HCEC 1CT (cell line): Measurements from ENCODE around the gene SLC35B4.

Experiments used
- DNase-seq: peaks from one replicate; pipeline ENCODE4 v3.0.0-alpha.2; 2017

The SLC35B4 gene

DNA sequence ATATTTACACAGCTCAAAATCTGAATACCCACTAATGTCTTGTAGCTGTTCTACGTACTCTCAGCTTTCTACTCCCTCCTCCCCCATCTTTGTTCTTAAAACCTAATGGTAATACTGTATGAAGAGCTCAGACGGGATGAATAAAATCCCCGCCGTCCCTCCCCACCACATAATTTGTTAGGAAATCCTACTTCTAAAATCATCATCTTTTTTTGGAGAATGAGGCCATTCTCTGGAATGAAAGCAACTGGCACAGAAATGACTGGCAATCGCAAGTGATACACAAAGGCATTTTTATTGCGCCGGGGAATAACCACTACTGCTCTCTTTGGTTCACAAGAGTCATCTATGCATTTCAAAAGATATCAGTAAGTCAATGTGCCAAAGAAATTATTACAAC is 27.3 kb downstream of the SLC35B4 start:
- no peak for DNase-seq

GRCh38 chr7:134287916-134288659 is 28.6 kb downstream of the SLC35B4 start:
- DNase-seq: no peak

- DNase-seq: no peak
Measured at GRCh38 chr7:134284952-134285351, 31.8 kb downstream of the SLC35B4 start.

- DNase-seq: no peak
Measured at GRCh38 chr7:134284011-134284410, 32.7 kb downstream of the SLC35B4 start.

- DNase-seq: no peak
Measured at GRCh38 chr7:134280508-134280907, 36.2 kb downstream of the SLC35B4 start.

GRCh38 chr7:134279898-134280297 is 36.8 kb downstream of the SLC35B4 start:
- no peak for DNase-seq

DNA sequence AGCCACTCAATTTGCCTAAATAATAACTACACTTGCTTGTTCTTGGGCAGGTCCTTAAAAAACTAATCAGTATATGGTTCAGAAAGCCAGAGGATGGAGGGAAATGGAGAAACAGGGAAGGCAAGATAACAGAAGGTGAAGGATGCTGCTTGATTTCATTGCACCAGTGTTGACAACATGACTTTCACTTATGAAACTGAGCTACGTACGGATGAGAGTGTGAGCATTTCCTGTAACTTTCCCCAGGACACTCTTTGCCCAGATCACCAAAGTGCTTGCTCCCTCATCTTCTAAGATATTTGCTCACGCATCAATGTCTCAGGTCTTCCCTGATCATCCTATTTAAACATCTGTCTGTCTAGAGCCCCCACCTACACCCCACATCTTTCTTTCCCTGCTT is 37.4 kb downstream of the SLC35B4 start:
- no peak for DNase-seq

- no peak for DNase-seq
Measured at GRCh38 chr7:134278502-134279153, 38.1 kb downstream of the SLC35B4 start.

- DNase-seq: no peak
Measured at GRCh38 chr7:134276951-134277350, 39.8 kb downstream of the SLC35B4 start.

DNA sequence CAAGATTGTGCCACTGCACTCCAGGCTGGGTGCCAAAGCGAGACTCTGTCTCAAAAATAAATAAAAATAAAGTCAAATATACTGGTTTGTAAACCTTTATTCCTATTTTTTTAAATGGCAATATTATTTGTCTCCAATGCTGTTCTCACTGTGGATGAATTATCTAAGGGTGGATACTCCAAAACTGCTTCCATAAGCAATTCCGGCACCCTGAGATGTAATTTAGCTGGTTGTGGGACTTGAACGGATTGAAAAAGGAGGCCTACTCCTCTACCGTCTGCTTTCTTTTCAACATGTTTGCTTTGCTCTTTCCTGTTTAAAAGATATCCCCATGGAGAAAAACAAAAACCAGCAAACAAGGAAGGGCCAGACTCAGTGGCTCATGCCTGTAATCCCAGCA is 54.4 kb downstream of the SLC35B4 start:
- no peak for DNase-seq

- no peak for DNase-seq
Measured at GRCh38 chr7:134255814-134256213, 60.9 kb downstream of the SLC35B4 start.

- peak; percentile 38 for DNase-seq
Measured at GRCh38 chr7:134254311-134254710, 62.4 kb downstream of the SLC35B4 start.

DNA sequence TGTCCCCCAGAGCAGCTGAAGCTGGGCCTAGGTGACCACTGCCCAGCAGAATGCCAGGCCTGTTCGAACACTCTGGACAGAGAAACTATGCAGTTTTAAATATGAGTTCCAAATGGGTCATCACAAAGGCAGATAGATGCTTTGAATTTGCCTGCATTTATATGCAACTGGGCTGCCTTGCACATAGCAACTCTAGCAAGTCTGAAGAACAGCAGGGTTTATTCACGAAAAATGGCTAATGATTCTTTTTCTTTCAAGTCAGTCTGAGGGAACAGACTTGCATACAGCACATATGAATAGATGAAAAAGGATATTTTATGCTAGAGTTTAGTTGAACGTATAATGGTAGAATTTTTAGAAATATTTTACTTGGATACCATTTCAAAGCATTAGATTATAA is 68.5 kb downstream of the SLC35B4 start:
- DNase-seq: no peak

DNA sequence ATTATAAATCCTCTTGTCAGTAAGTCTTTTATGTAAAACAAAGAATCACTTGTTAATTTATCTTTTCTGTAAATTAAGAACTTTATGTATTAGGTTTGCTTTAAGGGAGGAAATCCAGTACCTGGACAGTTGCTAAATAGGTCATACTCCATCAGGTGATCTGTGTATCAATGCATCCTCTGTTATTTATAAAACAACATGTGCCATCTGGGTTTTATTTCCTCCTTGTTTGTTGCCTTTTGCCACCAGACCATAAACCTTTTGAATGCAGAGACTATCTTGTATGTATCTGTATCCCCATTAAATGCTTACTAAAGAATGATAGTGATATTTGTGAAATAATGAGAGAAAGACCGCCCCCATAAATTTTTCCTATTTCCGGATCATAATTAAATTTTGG is 70.0 kb downstream of the SLC35B4 start:
- DNase-seq: no peak

DNA sequence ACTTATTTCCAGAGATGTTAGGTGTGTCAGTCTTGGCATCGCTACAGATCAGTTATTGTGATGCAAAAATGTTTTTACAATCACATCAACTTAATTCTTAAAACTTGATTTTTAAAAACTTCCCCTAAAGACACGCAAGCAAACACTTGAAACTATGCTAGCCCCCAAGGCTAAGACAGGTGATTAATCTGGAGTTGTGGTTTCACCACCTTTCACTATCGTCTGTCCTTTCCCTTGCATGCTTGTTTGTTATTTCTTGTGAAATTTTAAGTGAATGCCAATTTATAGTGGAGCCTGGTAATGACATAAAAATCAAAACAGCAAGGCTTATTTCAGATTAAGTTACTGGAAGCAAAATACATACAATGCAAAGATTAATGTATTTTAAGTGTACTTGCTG is 70.4 kb downstream of the SLC35B4 start:
- no peak for DNase-seq

DNA sequence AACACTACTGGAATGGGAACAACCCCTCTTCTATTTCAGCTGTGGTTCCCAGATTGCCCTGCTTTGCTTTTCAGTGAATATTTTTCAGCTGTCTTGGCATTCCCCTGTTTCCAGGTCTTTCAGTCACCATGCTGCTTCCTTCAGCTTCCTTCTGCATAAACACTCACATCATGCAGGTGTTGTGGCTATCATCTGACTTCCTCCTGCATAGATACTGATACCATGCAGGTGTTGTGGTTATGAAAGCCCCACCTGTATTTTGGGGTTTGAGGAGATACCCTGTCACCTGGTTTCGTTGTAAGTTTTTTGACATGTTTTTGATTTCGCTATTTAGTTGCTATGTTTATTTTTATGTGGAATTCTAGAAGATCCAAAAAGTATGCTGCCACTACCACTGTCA is 71.5 kb downstream of the SLC35B4 start:
- DNase-seq: no peak
